ENCODE measurements around the gene FAM181A.

The FAM181A gene

GRCh38 chr14:93952829-93953228, 25.7 kb downstream of the FAM181A start:
- no peak for DNase-seq

GRCh38 chr14:93953263-93953662, 26.1 kb downstream of the FAM181A start:
- DNase-seq: no peak

GRCh38 chr14:93953739-93954515, 26.8 kb downstream of the FAM181A start:
- DNase-seq: no peak

- no peak for DNase-seq
Measured at GRCh38 chr14:93954516-93954830, 27.3 kb downstream of the FAM181A start.

- peak; percentile 43 for DNase-seq
Measured at GRCh38 chr14:93954900-93955849, 28.0 kb downstream of the FAM181A start.

- DNase-seq: no peak
Measured at GRCh38 chr14:93955850-93956481, 28.8 kb downstream of the FAM181A start.

GRCh38 chr14:93956514-93957332, 29.6 kb downstream of the FAM181A start:
- DNase-seq: no peak

- no peak for DNase-seq
Measured at GRCh38 chr14:93957333-93957710, 30.2 kb downstream of the FAM181A start.

- DNase-seq: no peak
Measured at GRCh38 chr14:93957751-93958566, 30.8 kb downstream of the FAM181A start.

- no peak for DNase-seq
Measured at GRCh38 chr14:93958567-93959238, 31.6 kb downstream of the FAM181A start.

GRCh38 chr14:93959239-93960107, 32.3 kb downstream of the FAM181A start:
- DNase-seq: peak; percentile 96

- DNase-seq: peak; percentile 44
Measured at GRCh38 chr14:93960108-93960475, 32.9 kb downstream of the FAM181A start.

GRCh38 chr14:93960774-93961438, 33.8 kb downstream of the FAM181A start:
- no peak for DNase-seq

GRCh38 chr14:93961620-93962019, 34.5 kb downstream of the FAM181A start:
- DNase-seq: no peak

- peak; percentile 52 for DNase-seq
Measured at GRCh38 chr14:93962701-93963601, 35.8 kb downstream of the FAM181A start.

GRCh38 chr14:93963692-93964091, 36.5 kb downstream of the FAM181A start:
- DNase-seq: no peak

GRCh38 chr14:93964281-93964680, 37.1 kb downstream of the FAM181A start:
- DNase-seq: no peak

- DNase-seq: no peak
Measured at GRCh38 chr14:93964820-93965286, 37.7 kb downstream of the FAM181A start.
